HepG2 (cell line): Measurements from ENCODE around the gene AMHR2. TPM values are rescaled to one million over a fixed set of nuclear protein-coding genes. Genes with fewer than 3 reads are reported as not detected.
A peak's percentile ranks its signal among the peaks of the same experiment; 100 is the strongest.

Source experiments
- ATAC-seq: fragments of 200-7000 bp; cut with Tn5 transposase; 3 replicates; pipeline ENCODE4 v1.9.1; 2020; ENCODE audit warnings: mild to moderate bottlenecking, moderate library complexity
- BruUV-seq: library from RNA; stranded (reverse); fragments of 400-500 nt; replicated peaks from 2 replicates; lab custom pipeline; 2021; lab: Mats Ljungman, UMichigan
- CTCF ChIA-PET: fragments of 300-600 bp; formaldehyde crosslinking; extraction: SDS; loops from one replicate; lab custom pipeline; 2021; ENCODE audit warnings: low total read pairs, inconsistent platforms, low intra/inter-chr PET ratio; lab: Yijun Ruan, JAX
- POLR2A ChIA-PET: fragments of 350-600 bp; sonication (Branson Sonifier 250); formaldehyde crosslinking; loops from one replicate; lab custom pipeline; 2020; ENCODE audit warnings: antibody characterized with exemption, inconsistent platforms; lab: Yijun Ruan, JAX
- DNase-seq: peaks from one replicate; pipeline ENCODE4 v3.0.0-alpha.2; 2015; ENCODE audit warnings: low spot score
- FAIRE-seq: peaks from 3 replicates; lab custom pipeline; 2011; peaks lifted over from hg19 to GRCh38; lab: Jason Lieb, UNC
- H2AFZ ChIP-seq: one replicate; pipeline ENCODE4 v1.6.1; 2011; ENCODE audit warnings: low read length, inconsistent platforms
- H3K27ac ChIP-seq: fragments of 300-600 bp; 3 replicates; pipeline ENCODE4 v1.8.0; 2011; ENCODE audit warnings: mixed run types, mild to moderate bottlenecking, mixed read lengths, low read length, inconsistent platforms; ENCODE audit not compliant: insufficient read depth; ENCODE audit errors: extremely low read length
- H3K27me3 ChIP-seq, 2 experiments: fragments of 200-600 bp in 1 of 2; 2 replicates in 1 of 2; 3 replicates in 1 of 2; pipeline versions ENCODE4 v1.6.0 to v1.8.0; 2011; ENCODE audit warnings: low read length in 2 of 2, mild to moderate bottlenecking in 2 of 2, moderate library complexity in 2 of 2, inconsistent platforms in 1 of 2; ENCODE audit not compliant: insufficient read depth in 2 of 2, control insufficient read depth in 1 of 2
- H3K36me3 ChIP-seq, 2 experiments: fragments of 200-600 bp in 1 of 2; replicated peaks in 1 of 2; 2 replicates in 1 of 2; 3 replicates in 1 of 2; pipeline versions ENCODE4 v1.5.1 to v1.8.0; 2011; ENCODE audit warnings: low read length in 2 of 2, inconsistent platforms in 1 of 2; ENCODE audit not compliant: insufficient read depth in 2 of 2, control insufficient read depth in 1 of 2
- H3K4me1 ChIP-seq: 2 replicates; pipeline ENCODE4 v1.5.1; 2012; ENCODE audit warnings: low read length, inconsistent platforms; ENCODE audit not compliant: insufficient read depth
- H3K4me2 ChIP-seq: 2 replicates; pipeline ENCODE4 v1.6.0; 2011; ENCODE audit warnings: low read depth, low read length, inconsistent platforms
- H3K4me3 ChIP-seq, 3 experiments: fragments of 200-600 bp in 1 of 3; sonication (generic), shearing (Covaris generic) in 1 of 3; replicated peaks in 1 of 3; 2 replicates each; pipeline ENCODE4 v1.5.1; 2011 to 2016; ENCODE audit warnings: low read length in 3 of 3, inconsistent platforms in 2 of 3, low read depth in 2 of 3, mild to moderate bottlenecking in 2 of 3, control low read depth in 1 of 3, mixed read lengths in 1 of 3; ENCODE audit not compliant: insufficient read depth in 1 of 3
- H3K79me2 ChIP-seq: one replicate; pipeline ENCODE4 v1.6.1; 2011; ENCODE audit warnings: low read length, inconsistent platforms; ENCODE audit not compliant: insufficient read depth
- H3K9ac ChIP-seq: 2 replicates; pipeline ENCODE4 v1.6.0; 2011; ENCODE audit warnings: mild to moderate bottlenecking, low read depth, low read length, inconsistent platforms; ENCODE audit not compliant: insufficient read depth
- H3K9me3 ChIP-seq: 2 replicates; pipeline ENCODE4 v1.5.1; 2012; ENCODE audit warnings: mild to moderate bottlenecking, low read length
- H4K20me1 ChIP-seq: 2 replicates; pipeline ENCODE4 v1.6.0; 2011; ENCODE audit warnings: inconsistent platforms, mild to moderate bottlenecking, low read length, moderate library complexity; ENCODE audit not compliant: insufficient read depth
- BHLHE40 ChIP-seq: IDR thresholded peaks from 2 replicates; pipeline ENCODE4 v1.6.1; 2011; ENCODE audit warnings: low read length, improper control_type of control experiment
- MBD4 ChIP-seq: IDR thresholded peaks from 2 replicates; pipeline ENCODE4 v1.6.1; 2012; ENCODE audit warnings: low read length, inconsistent platforms, borderline replicate concordance
- NFYC ChIP-seq: IDR thresholded peaks from 2 replicates; pipeline ENCODE4 v1.6.1; 2016; ENCODE audit warnings: missing genetic modification reagents, missing compliant biosample characterization
- NPAS2 ChIP-seq: sonication (generic); formaldehyde crosslinking; IDR thresholded peaks from 2 replicates; pipeline ENCODE4 v1.8.0; 2022; ENCODE audit warnings: mild to moderate bottlenecking, missing genetic modification reagents, borderline replicate concordance
- TCF12 ChIP-seq, 2 experiments: fragments of 450-650 bp in 1 of 2; sonication (generic) in 1 of 2; formaldehyde crosslinking in 1 of 2; IDR thresholded peaks; 2 replicates each; pipeline versions ENCODE4 v1.6.1 to v1.8.0; 2017 to 2022; ENCODE audit warnings: antibody characterized with exemption in 1 of 2, mild to moderate bottlenecking in 1 of 2, missing genetic modification reagents in 1 of 2, moderate library complexity in 1 of 2
- WIZ ChIP-seq: sonication (generic); formaldehyde crosslinking; IDR thresholded peaks from 2 replicates; pipeline ENCODE4 v1.5.1; 2020; ENCODE audit warnings: mild to moderate bottlenecking, missing genetic modification reagents
- ZNF101 ChIP-seq: sonication (generic); formaldehyde crosslinking; IDR thresholded peaks from 2 replicates; pipeline ENCODE4 v1.4.0; 2020; ENCODE audit warnings: mild to moderate bottlenecking, low read depth, missing genetic modification reagents, borderline replicate concordance
- ZNF432 ChIP-seq: sonication (generic); formaldehyde crosslinking; IDR thresholded peaks from 2 replicates; pipeline ENCODE4 v1.5.0; 2020; ENCODE audit warnings: missing genetic modification reagents, mild to moderate bottlenecking, borderline replicate concordance
- ZNF83 ChIP-seq: sonication (generic); formaldehyde crosslinking; IDR thresholded peaks from 2 replicates; pipeline ENCODE4 v1.4.0; 2020; ENCODE audit warnings: missing genetic modification reagents, mild to moderate bottlenecking, borderline replicate concordance
- WGBS: methylation state at CpG from one replicate; pipeline ENCODE4 v1.1.6; 2017; ENCODE audit warnings: low lambda C conversion rate; 5-methylcytosine and 5-hydroxymethylcytosine counted together
- in situ Hi-C: cut with HindIII; loops from 2 replicates; pipeline ENCODE4 v1.10.0; 2017; ENCODE audit warnings: low pct_unique_long_range_greater_than_20kb; ENCODE audit not compliant: extremely low pct_ligation_motif_present
- intact Hi-C: fragments of 100-400 bp; cut with micrococcal nuclease; formaldehyde crosslinking; loops from one replicate; pipeline ENCODE4 v1.10.0; 2022; ENCODE audit not compliant: unreplicated experiment
- polyA plus RNA-seq, 8 experiments: library from polyadenylated mRNA; depleted of rRNA in 3 of 8; stranded (reverse) in 7 of 8; unstranded in 1 of 8; fragments of >200 nt; fragmentation: Illumina TruSeq in 4 of 8; extraction: Trizol in 4 of 8; gene quantifications; 2 replicates each; pipeline versions ENCODE4 v1.2.1 to v1.2.3, GENCODE V29; 2011 to 2016; ENCODE audit warnings: low read depth in 4 of 8, missing spikeins in 1 of 8, mixed read lengths in 1 of 8; ENCODE audit not compliant: insufficient read depth in 1 of 8
- total RNA-seq, 5 experiments: library from RNA; depleted of rRNA; stranded (reverse); fragments of >200 nt; fragmentation: Illumina TruSeq; extraction: Trizol; gene quantifications; 2 replicates each; pipeline ENCODE4 v1.2.3, GENCODE V29; 2016; ENCODE audit warnings: low read depth in 1 of 5
- TF ChIP-seq, protein P1 (sequence below): sonication (generic); formaldehyde crosslinking; IDR thresholded peaks from 2 replicates; pipeline ENCODE4 v1.5.0; 2020; ENCODE audit warnings: mild to moderate bottlenecking, missing genetic modification reagents
- TF ChIP-seq, protein P2 (sequence below): sonication (generic); formaldehyde crosslinking; conservative IDR thresholded peaks from 2 replicates; pipeline ENCODE4 v1.8.0; 2022; ENCODE audit warnings: low read depth, missing genetic modification reagents
- TF ChIP-seq, protein P3 (sequence below): sonication (generic); formaldehyde crosslinking; IDR thresholded peaks from 2 replicates; pipeline ENCODE4 v1.5.0; 2020; ENCODE audit warnings: missing genetic modification reagents
- TF ChIP-seq, protein P4 (sequence below): sonication (generic); formaldehyde crosslinking; IDR thresholded peaks from 2 replicates; pipeline ENCODE4 v1.5.1; 2020; ENCODE audit warnings: missing genetic modification reagents, mild to moderate bottlenecking, borderline replicate concordance
- TF ChIP-seq, protein P5 (sequence below): sonication (generic); formaldehyde crosslinking; IDR thresholded peaks from 2 replicates; pipeline ENCODE4 v1.5.0; 2020; ENCODE audit warnings: mild to moderate bottlenecking, low read depth, missing genetic modification reagents, borderline replicate concordance

The AMHR2 gene
- total and polyA plus RNA-seq, 2 of the 13 experiments (the other 11 are each of a cell fraction or from before 2014, with no cell fraction given), result 0.24 to 0.58 TPM

DNA sequence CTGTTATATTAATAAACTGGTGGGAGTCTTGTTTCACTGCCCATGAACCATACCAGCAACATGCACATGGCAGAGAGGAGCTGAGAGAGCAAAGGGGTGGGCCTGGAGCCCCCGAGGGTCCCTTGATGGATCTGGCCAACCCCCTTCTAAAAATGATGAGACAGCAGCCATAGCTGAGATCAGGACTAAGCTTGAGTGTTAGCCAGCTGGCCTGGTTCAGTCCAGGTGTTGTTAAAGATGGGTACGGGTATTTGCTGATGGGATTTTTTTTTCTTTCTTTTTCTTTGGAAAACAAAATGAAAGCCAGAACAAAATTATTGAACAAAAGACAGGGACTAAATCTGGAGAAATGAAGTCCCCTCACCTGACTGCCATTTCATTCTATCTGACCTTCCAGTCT is 44.2 kb downstream of the AMHR2 start:
- H3K4me3 ChIP-seq, result no peak overlapping the region
- H2AFZ ChIP-seq, result no peak overlapping the region
- intact Hi-C loops (no loop called here), in situ Hi-C loops (no loop called here)
- H3K9ac ChIP-seq, result no peak overlapping the region
- no peak overlapping the region for H3K27ac ChIP-seq
- peaks cover 54% of the 10 kb centered on the region for H4K20me1 ChIP-seq
- no peaks in the 10 kb centered on the region for H3K9me3 ChIP-seq
- H3K27me3 ChIP-seq, result no peaks in the 10 kb centered on the region
- H3K36me3 ChIP-seq, result peaks cover 51 to 95% of the 10 kb centered on the region in 2 experiments
- ATAC-seq, result no peak
- H3K79me2 ChIP-seq, result peaks cover 45% of the 10 kb centered on the region
- ChIA-PET CTCF (no interaction called here), POLR2A (interaction anchor here (1.0 kb wide), 1 partner anchor 11 kb away, joined by 3 read pairs; no protein-coding TSS in a partner anchor)
- DNase-seq, result no peak
- WGBS, result 90% methylated on average over 2 of the region's 2 CpGs
- no peak for FAIRE-seq
- TSS peak; percentile 27 for BruUV-seq
- H3K4me2 ChIP-seq, result no peak overlapping the region
- H3K4me1 ChIP-seq, result peaks cover 28% of the 10 kb centered on the region
- TF ChIP-seq, protein P1, sequence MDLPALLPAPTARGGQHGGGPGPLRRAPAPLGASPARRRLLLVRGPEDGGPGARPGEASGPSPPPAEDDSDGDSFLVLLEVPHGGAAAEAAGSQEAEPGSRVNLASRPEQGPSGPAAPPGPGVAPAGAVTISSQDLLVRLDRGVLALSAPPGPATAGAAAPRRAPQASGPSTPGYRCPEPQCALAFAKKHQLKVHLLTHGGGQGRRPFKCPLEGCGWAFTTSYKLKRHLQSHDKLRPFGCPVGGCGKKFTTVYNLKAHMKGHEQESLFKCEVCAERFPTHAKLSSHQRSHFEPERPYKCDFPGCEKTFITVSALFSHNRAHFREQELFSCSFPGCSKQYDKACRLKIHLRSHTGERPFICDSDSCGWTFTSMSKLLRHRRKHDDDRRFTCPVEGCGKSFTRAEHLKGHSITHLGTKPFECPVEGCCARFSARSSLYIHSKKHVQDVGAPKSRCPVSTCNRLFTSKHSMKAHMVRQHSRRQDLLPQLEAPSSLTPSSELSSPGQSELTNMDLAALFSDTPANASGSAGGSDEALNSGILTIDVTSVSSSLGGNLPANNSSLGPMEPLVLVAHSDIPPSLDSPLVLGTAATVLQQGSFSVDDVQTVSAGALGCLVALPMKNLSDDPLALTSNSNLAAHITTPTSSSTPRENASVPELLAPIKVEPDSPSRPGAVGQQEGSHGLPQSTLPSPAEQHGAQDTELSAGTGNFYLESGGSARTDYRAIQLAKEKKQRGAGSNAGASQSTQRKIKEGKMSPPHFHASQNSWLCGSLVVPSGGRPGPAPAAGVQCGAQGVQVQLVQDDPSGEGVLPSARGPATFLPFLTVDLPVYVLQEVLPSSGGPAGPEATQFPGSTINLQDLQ, result no peak
- TF ChIP-seq NPAS2 (CRISPR knock-in tag) (no peak), MBD4 (no peak), ZNF101 (CRISPR knock-in tag) (no peak), ZNF83 (CRISPR knock-in tag) (no peak), TCF12 (IDR thresholded peaks at IDR 0.05) (no peak), TCF12 (CRISPR knock-in tag; IDR thresholded peaks at IDR 0.05) (no peak), ZNF432 (CRISPR knock-in tag) (no peak), NFYC (CRISPR knock-in tag) (no peak), BHLHE40 (no peak), WIZ (CRISPR knock-in tag) (no peak)
- TF ChIP-seq, protein P2, sequence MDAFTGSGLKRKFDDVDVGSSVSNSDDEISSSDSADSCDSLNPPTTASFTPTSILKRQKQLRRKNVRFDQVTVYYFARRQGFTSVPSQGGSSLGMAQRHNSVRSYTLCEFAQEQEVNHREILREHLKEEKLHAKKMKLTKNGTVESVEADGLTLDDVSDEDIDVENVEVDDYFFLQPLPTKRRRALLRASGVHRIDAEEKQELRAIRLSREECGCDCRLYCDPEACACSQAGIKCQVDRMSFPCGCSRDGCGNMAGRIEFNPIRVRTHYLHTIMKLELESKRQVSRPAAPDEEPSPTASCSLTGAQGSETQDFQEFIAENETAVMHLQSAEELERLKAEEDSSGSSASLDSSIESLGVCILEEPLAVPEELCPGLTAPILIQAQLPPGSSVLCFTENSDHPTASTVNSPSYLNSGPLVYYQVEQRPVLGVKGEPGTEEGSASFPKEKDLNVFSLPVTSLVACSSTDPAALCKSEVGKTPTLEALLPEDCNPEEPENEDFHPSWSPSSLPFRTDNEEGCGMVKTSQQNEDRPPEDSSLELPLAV (CRISPR knock-in tag), result no peak
- TF ChIP-seq, protein P3, sequence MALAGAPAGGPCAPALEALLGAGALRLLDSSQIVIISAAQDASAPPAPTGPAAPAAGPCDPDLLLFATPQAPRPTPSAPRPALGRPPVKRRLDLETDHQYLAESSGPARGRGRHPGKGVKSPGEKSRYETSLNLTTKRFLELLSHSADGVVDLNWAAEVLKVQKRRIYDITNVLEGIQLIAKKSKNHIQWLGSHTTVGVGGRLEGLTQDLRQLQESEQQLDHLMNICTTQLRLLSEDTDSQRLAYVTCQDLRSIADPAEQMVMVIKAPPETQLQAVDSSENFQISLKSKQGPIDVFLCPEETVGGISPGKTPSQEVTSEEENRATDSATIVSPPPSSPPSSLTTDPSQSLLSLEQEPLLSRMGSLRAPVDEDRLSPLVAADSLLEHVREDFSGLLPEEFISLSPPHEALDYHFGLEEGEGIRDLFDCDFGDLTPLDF, result no peak
- TF ChIP-seq, protein P4, sequence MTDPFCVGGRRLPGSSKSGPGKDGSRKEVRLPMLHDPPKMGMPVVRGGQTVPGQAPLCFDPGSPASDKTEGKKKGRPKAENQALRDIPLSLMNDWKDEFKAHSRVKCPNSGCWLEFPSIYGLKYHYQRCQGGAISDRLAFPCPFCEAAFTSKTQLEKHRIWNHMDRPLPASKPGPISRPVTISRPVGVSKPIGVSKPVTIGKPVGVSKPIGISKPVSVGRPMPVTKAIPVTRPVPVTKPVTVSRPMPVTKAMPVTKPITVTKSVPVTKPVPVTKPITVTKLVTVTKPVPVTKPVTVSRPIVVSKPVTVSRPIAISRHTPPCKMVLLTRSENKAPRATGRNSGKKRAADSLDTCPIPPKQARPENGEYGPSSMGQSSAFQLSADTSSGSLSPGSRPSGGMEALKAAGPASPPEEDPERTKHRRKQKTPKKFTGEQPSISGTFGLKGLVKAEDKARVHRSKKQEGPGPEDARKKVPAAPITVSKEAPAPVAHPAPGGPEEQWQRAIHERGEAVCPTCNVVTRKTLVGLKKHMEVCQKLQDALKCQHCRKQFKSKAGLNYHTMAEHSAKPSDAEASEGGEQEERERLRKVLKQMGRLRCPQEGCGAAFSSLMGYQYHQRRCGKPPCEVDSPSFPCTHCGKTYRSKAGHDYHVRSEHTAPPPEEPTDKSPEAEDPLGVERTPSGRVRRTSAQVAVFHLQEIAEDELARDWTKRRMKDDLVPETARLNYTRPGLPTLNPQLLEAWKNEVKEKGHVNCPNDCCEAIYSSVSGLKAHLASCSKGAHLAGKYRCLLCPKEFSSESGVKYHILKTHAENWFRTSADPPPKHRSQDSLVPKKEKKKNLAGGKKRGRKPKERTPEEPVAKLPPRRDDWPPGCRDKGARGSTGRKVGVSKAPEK (CRISPR knock-in tag), result no peak
- TF ChIP-seq, protein P5, sequence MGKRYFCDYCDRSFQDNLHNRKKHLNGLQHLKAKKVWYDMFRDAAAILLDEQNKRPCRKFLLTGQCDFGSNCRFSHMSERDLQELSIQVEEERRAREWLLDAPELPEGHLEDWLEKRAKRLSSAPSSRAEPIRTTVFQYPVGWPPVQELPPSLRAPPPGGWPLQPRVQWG (CRISPR knock-in tag), result no peak
